ENCODE results near the gene KREMEN1. TPM values are rescaled to one million over a fixed set of nuclear protein-coding genes. Genes with fewer than 3 reads are reported as not detected.
A peak's percentile ranks its signal among the peaks of the same experiment; 100 is the strongest.

KREMEN1 gene
- total and polyA plus RNA-seq, 4 donors: 8.8 to 27.5 (median 20.1) TPM

DNA sequence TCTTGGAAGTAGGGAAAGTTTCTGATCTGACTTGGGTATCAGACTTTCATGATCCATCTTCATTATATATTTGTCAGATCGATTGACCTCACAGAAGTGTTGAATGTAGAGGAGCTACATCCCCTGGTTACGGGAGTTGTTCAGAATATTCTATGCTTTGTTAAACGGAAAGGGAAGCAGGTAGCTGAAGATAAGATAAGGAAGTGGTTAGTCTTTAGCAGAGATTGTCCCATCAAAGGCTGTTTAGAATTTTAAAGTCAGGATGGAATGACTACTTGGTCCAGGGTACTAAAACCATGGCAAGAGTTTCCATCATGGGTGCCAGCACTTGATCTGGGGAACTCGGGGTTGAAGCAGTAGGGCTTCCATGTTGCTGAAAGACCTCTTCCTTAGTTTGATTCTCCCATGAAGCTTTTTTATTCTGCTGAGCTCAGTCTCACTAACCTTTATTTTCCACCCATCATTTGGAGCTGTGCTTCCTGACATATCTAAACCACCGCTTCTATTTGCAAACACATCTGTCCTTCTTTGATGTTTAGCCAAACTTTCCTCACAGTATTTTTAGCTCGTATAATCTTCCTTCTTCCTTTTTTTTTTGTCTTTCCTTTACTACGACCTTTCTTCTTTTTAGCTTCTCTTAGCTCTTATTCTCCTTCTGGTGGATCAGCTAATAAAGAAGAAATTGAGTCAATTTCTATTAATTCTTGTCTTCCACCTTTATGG is 7.2 kb upstream of the KREMEN1 start:
- WGBS, 2 donors: 18 to 34% methylated on average over 7 of the region's 7 CpGs
- no peaks in the 10 kb centered on the region for H3K36me3 ChIP-seq (ENCODE audit: control insufficient read depth in 4 of 4, insufficient read depth in 4 of 4, low read length in 4 of 4)
- H3K27me3 ChIP-seq (ENCODE audit: control insufficient read depth in 3 of 3, insufficient read depth in 3 of 3, low read length in 2 of 3): no peaks in the 10 kb centered on the region
- DNase-seq (peak in 1 of 3 donors; percentile 23), ATAC-seq (ENCODE audit: insufficient read depth, low FRiP score) (no peak)
- no peaks in the 10 kb centered on the region for H3K9me3 ChIP-seq (ENCODE audit: control insufficient read depth in 4 of 4, insufficient read depth in 3 of 4, low read length in 3 of 4)
- no peak overlapping the region for H3K4me3 ChIP-seq
- no peak overlapping the region for H3K27ac ChIP-seq (ENCODE audit: low read depth in 1 of 2, low read length in 1 of 2)
- peaks cover 0 to 5% (median 0%) of the 10 kb centered on the region in 5 donors for H3K4me1 ChIP-seq (ENCODE audit: control insufficient read depth in 5 of 5, insufficient read depth in 5 of 5, low read length in 5 of 5)
- H3K9ac ChIP-seq (ENCODE audit: insufficient read depth in 1 of 2, low read length in 2 of 2): no peak overlapping the region
- TF ChIP-seq, protein P1, sequence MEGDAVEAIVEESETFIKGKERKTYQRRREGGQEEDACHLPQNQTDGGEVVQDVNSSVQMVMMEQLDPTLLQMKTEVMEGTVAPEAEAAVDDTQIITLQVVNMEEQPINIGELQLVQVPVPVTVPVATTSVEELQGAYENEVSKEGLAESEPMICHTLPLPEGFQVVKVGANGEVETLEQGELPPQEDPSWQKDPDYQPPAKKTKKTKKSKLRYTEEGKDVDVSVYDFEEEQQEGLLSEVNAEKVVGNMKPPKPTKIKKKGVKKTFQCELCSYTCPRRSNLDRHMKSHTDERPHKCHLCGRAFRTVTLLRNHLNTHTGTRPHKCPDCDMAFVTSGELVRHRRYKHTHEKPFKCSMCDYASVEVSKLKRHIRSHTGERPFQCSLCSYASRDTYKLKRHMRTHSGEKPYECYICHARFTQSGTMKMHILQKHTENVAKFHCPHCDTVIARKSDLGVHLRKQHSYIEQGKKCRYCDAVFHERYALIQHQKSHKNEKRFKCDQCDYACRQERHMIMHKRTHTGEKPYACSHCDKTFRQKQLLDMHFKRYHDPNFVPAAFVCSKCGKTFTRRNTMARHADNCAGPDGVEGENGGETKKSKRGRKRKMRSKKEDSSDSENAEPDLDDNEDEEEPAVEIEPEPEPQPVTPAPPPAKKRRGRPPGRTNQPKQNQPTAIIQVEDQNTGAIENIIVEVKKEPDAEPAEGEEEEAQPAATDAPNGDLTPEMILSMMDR (IDR thresholded peaks at IDR 0.05; ENCODE audit: control extremely low read depth, extremely low read depth): no peak

DNA sequence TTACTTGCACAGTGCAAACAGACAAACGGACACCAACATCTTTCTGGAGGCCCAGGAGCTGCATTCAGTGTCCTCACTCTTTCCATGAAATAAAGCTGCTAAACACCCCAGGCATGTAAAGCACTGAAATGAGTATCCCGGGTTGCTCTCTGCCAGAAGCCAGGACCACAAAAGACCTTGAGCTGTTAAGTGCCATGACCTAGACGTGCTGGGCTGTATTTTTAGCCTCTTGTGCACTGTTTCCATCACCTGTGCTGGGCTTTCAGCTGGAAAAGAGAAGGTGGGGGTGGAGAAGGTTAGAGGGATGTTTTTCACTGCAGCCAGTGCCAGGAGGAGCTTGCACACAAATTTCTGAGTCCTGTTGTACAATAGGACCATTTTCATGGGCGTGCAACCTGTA is 3.4 kb upstream of the KREMEN1 start:
- ATAC-seq (ENCODE audit: insufficient read depth, low FRiP score): no peak
- Histone ChIP-seq H3K36me3 (ENCODE audit: control insufficient read depth in 4 of 4, insufficient read depth in 4 of 4, low read length in 4 of 4) (no peaks in the 10 kb centered on the region), H3K9me3 (ENCODE audit: control insufficient read depth in 4 of 4, insufficient read depth in 3 of 4, low read length in 3 of 4) (no peaks in the 10 kb centered on the region), H3K4me1 (ENCODE audit: control insufficient read depth in 5 of 5, insufficient read depth in 5 of 5, low read length in 5 of 5) (peaks cover 0 to 16% (median 3%) of the 10 kb centered on the region in 5 donors), H3K27ac (ENCODE audit: low read depth in 1 of 2, low read length in 1 of 2) (no peak overlapping the region), H3K4me3 (no peak overlapping the region), H3K9ac (ENCODE audit: insufficient read depth in 1 of 2, low read length in 2 of 2) (no peak overlapping the region), H3K27me3 (ENCODE audit: control insufficient read depth in 3 of 3, insufficient read depth in 3 of 3, low read length in 2 of 3) (no peaks in the 10 kb centered on the region)
- peak in 1 of 3 donors; percentile 10 for DNase-seq
- TF ChIP-seq, protein P1 (IDR thresholded peaks at IDR 0.05; ENCODE audit: control extremely low read depth, extremely low read depth): no peak
- 86 to 92% methylated on average over 4 of the region's 4 CpGs for WGBS, 2 donors

DNA sequence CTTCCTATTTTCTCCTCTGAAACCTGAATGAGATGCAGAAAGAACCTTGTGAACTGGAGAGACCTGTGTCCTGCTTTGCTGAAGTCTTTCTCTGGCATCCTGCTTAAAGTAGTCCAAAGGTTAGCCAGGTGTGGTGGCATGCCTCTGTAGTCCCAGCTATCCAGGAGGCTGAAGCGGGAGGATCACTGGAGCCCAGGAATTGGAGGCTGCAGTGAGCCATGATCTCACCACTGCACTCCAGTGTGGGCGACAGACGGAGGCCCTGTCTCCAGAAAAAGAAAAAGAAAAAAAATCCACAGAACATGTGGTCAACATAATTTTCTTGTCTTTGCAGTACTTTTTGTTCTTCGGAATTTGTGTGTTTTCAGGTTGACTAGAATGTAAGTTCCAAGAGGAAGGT is 2.3 kb upstream of the KREMEN1 start:
- TF ChIP-seq, protein P1 (IDR thresholded peaks at IDR 0.05; ENCODE audit: control extremely low read depth, extremely low read depth): no peak
- 93 to 95% methylated on average over 4 of the region's 4 CpGs for WGBS, 2 donors
- Histone ChIP-seq H3K4me3 (no peak overlapping the region), H3K36me3 (ENCODE audit: control insufficient read depth in 4 of 4, insufficient read depth in 4 of 4, low read length in 4 of 4) (no peaks in the 10 kb centered on the region), H3K9me3 (ENCODE audit: control insufficient read depth in 4 of 4, insufficient read depth in 3 of 4, low read length in 3 of 4) (no peaks in the 10 kb centered on the region), H3K4me1 (ENCODE audit: control insufficient read depth in 5 of 5, insufficient read depth in 5 of 5, low read length in 5 of 5) (peaks cover 0 to 25% (median 6%) of the 10 kb centered on the region in 5 donors), H3K27me3 (ENCODE audit: control insufficient read depth in 3 of 3, insufficient read depth in 3 of 3, low read length in 2 of 3) (no peaks in the 10 kb centered on the region), H3K27ac (ENCODE audit: low read depth in 1 of 2, low read length in 1 of 2) (no peak overlapping the region), H3K9ac (ENCODE audit: insufficient read depth in 1 of 2, low read length in 2 of 2) (no peak overlapping the region)
- DNase-seq: peak in 1 of 3 donors; percentile 14
- no peak for ATAC-seq (ENCODE audit: insufficient read depth, low FRiP score)

Data from lung (tissue), 12 donors.